ENCODE results near the gene ADAMTS17.
"Not testable (repeated sequence)": the region's sequence is repeated elsewhere in the genome, so short reads cannot be mapped to it uniquely, and the experiment has no call there.

ADAMTS17 gene

GRCh38 chr15:99980752-99981151 is 361.0 kb downstream of the ADAMTS17 start:
- no peak overlapping the region for H3K27ac ChIP-seq
- H3K4me3 ChIP-seq: no peak overlapping the region
- H3K27me3 ChIP-seq: no peaks in the 10 kb centered on the region
- no peaks in the 10 kb centered on the region for H4K20me1 ChIP-seq
- no peaks in the 10 kb centered on the region for H3K9me3 ChIP-seq
- peaks cover 13% of the 10 kb centered on the region for H3K4me1 ChIP-seq
- no peak overlapping the region for H3K4me2 ChIP-seq
- H3K9ac ChIP-seq: no peak overlapping the region
- H3K36me3 ChIP-seq: no peaks in the 10 kb centered on the region
- no peak for TF ChIP-seq Cebpa-rat (IDR thresholded peaks at IDR 0.05)

- H4K20me1 ChIP-seq, H3K9ac ChIP-seq, H3K4me3 ChIP-seq, H3K9me3 ChIP-seq, H3K27me3 ChIP-seq, H3K27ac ChIP-seq, H3K36me3 ChIP-seq, H3K4me2 ChIP-seq: not testable (repeated sequence)
- H3K4me1 ChIP-seq: peaks cover 12% of the 10 kb centered on the region
These were observed 361.9 kb downstream of the ADAMTS17 start for GRCh38 chr15:99979886-99980285.

- no peak overlapping the region for H3K4me2 ChIP-seq
- H4K20me1 ChIP-seq: no peaks in the 10 kb centered on the region
- no peak overlapping the region for H3K9ac ChIP-seq
- H3K27ac ChIP-seq: no peak overlapping the region
- H3K4me1 ChIP-seq: peaks cover 12% of the 10 kb centered on the region
- no peak overlapping the region for H3K4me3 ChIP-seq
- H3K27me3 ChIP-seq: no peaks in the 10 kb centered on the region
- TF ChIP-seq Cebpa-rat (IDR thresholded peaks at IDR 0.05): no peak
- H3K36me3 ChIP-seq: no peaks in the 10 kb centered on the region
- H3K9me3 ChIP-seq: no peaks in the 10 kb centered on the region
These were observed 362.4 kb downstream of the ADAMTS17 start for GRCh38 chr15:99979371-99979770.

GRCh38 chr15:99978426-99978825 is 363.3 kb downstream of the ADAMTS17 start:
- Histone ChIP-seq H4K20me1 (no peaks in the 10 kb centered on the region), H3K4me2 (no peak overlapping the region), H3K9me3 (no peaks in the 10 kb centered on the region), H3K9ac (no peak overlapping the region), H3K36me3 (no peaks in the 10 kb centered on the region), H3K4me3 (no peak overlapping the region), H3K4me1 (0 out of 2 replicates have a peak, but pooled peaks cover 3% of the 10 kb centered on the region), H3K27ac (no peak overlapping the region), H3K27me3 (no peaks in the 10 kb centered on the region)
- TF ChIP-seq Cebpa-rat (IDR thresholded peaks at IDR 0.05): no peak

- Histone ChIP-seq H3K27ac (no peak overlapping the region), H3K9ac (no peak overlapping the region), H3K27me3 (no peaks in the 10 kb centered on the region), H3K36me3 (no peaks in the 10 kb centered on the region), H3K4me3 (no peak overlapping the region), H4K20me1 (no peaks in the 10 kb centered on the region), H3K9me3 (no peaks in the 10 kb centered on the region), H3K4me2 (no peak overlapping the region), H3K4me1 (no peaks in the 10 kb centered on the region)
- no peak for TF ChIP-seq Cebpa-rat (IDR thresholded peaks at IDR 0.05)
These were observed 363.8 kb downstream of the ADAMTS17 start for GRCh38 chr15:99977929-99978328.

GRCh38 chr15:99976811-99977271 is 364.9 kb downstream of the ADAMTS17 start:
- Histone ChIP-seq H3K36me3 (no peaks in the 10 kb centered on the region), H3K4me3 (no peak overlapping the region), H3K9ac (no peak overlapping the region), H3K4me2 (no peak overlapping the region), H3K4me1 (no peaks in the 10 kb centered on the region), H3K27me3 (no peaks in the 10 kb centered on the region), H4K20me1 (no peaks in the 10 kb centered on the region), H3K9me3 (no peaks in the 10 kb centered on the region), H3K27ac (no peak overlapping the region)
- TF ChIP-seq Cebpa-rat (IDR thresholded peaks at IDR 0.05): no peak

GRCh38 chr15:99976000-99976399 is 365.8 kb downstream of the ADAMTS17 start:
- Histone ChIP-seq H3K4me3 (no peak overlapping the region), H3K9ac (no peak overlapping the region), H3K36me3 (no peaks in the 10 kb centered on the region), H3K27ac (no peak overlapping the region), H3K9me3 (no peaks in the 10 kb centered on the region), H3K27me3 (no peaks in the 10 kb centered on the region), H4K20me1 (no peaks in the 10 kb centered on the region), H3K4me2 (no peak overlapping the region), H3K4me1 (no peaks in the 10 kb centered on the region)
- TF ChIP-seq Cebpa-rat (IDR thresholded peaks at IDR 0.05): no peak

- TF ChIP-seq Cebpa-rat (IDR thresholded peaks at IDR 0.05): no peak
- Histone ChIP-seq H3K27ac (no peak overlapping the region), H3K9ac (no peak overlapping the region), H3K27me3 (no peaks in the 10 kb centered on the region), H3K36me3 (no peaks in the 10 kb centered on the region), H3K9me3 (no peaks in the 10 kb centered on the region), H4K20me1 (no peaks in the 10 kb centered on the region), H3K4me2 (no peak overlapping the region), H3K4me1 (no peaks in the 10 kb centered on the region), H3K4me3 (no peak overlapping the region)
These were observed 367.5 kb downstream of the ADAMTS17 start for GRCh38 chr15:99974246-99974645.

- H4K20me1 ChIP-seq: no peaks in the 10 kb centered on the region
- H3K4me3 ChIP-seq: no peak overlapping the region
- H3K4me1 ChIP-seq: no peaks in the 10 kb centered on the region
- no peak for TF ChIP-seq Cebpa-rat (IDR thresholded peaks at IDR 0.05)
- H3K27ac ChIP-seq: no peak overlapping the region
- no peaks in the 10 kb centered on the region for H3K36me3 ChIP-seq
- no peaks in the 10 kb centered on the region for H3K27me3 ChIP-seq
- no peak overlapping the region for H3K9ac ChIP-seq
- H3K4me2 ChIP-seq: no peak overlapping the region
- H3K9me3 ChIP-seq: no peaks in the 10 kb centered on the region
These were observed 368.4 kb downstream of the ADAMTS17 start for GRCh38 chr15:99973351-99973750.

GRCh38 chr15:99970891-99971430 is 370.8 kb downstream of the ADAMTS17 start:
- TF ChIP-seq Cebpa-rat (IDR thresholded peaks at IDR 0.05): no peak
- Histone ChIP-seq H3K4me2 (no peak overlapping the region), H3K4me3 (no peak overlapping the region), H3K9me3 (no peaks in the 10 kb centered on the region), H3K27ac (no peak overlapping the region), H4K20me1 (no peaks in the 10 kb centered on the region), H3K36me3 (no peaks in the 10 kb centered on the region), H3K4me1 (no peaks in the 10 kb centered on the region), H3K27me3 (no peaks in the 10 kb centered on the region), H3K9ac (no peak overlapping the region)

Data from BLaER1 (cell line).